Superior temporal gyrus (tissue), 1 donor: ENCODE measurements around the gene FBXW8.
"Not testable (repeated sequence)": the region's sequence is repeated elsewhere in the genome, so short reads cannot be mapped to it uniquely, and the experiment has no call there.

Source experiments
- DNase-seq: peaks from one replicate; pipeline ENCODE4 v3.0.0-alpha.2; 2016; ENCODE audit errors: extremely low spot score

Gene FBXW8

DNA sequence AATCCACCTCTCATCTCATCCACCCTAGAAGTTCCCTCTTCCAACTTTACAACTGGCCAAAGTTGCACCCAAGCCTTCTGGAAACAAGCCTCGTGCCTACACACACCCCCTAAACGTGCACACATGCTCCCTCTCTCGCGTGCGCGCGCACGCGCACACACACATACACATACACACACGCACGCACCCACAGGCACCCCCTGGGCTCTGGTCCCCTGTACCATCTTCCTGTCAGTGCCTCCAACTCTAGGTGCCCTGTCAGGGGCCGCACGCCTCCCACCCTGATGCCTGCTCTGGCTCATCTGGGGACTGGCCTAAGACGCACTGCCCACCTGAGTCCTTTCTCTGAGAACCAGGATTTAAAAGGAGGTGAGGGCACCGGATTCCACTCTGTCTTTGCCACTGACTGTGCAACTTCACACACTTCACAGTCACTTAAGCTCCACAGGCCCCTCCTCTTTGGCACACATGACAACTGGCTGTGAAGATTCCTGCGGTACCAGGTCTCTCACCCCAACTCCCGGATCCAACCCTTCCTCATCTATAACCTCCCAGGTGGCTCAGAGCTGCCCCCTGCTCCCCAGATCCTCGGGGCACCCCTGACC lies 142.9 kb downstream of the FBXW8 start:
- DNase-seq = no peak

DNA sequence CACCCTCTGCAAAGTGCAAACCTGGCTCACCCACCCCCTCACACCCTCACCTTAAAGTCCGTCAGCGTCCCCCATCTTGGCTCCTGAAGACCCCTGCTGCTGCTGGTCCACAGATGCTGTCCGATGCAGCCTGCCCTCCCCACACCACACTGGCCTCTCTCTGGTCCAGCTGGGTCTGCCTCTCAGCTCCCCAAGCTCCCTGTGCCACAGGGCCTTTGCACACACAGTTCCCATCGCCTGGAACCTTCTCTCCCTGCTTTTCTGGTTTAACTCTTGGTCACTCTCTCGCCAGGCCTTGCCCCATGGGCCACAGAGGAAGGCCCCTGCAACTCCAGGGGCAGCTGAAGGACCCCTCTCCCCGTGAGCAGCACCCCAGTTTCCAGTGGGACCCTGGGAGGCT lies 143.5 kb downstream of the FBXW8 start:
- DNase-seq = no peak

DNA sequence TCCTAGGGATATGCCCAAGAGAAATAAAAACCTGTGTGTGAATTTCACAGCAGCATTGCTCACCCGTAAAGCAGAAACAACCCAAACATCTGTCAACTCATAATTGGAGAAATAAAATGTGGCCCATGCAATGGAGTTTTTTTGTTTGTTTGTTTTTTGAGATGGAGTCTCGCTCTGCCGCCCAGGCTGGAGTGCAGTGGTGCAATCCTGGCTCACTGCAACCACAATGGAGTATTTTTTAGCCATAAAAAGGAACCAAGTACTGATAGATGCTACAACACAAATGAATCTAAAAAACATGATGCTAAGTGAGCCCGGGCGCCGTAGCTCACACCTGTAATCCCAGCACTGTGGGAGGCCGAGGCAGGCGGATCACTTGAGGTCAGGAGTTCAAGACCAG lies 146.9 kb downstream of the FBXW8 start:
- not testable (repeated sequence) for DNase-seq

DNA sequence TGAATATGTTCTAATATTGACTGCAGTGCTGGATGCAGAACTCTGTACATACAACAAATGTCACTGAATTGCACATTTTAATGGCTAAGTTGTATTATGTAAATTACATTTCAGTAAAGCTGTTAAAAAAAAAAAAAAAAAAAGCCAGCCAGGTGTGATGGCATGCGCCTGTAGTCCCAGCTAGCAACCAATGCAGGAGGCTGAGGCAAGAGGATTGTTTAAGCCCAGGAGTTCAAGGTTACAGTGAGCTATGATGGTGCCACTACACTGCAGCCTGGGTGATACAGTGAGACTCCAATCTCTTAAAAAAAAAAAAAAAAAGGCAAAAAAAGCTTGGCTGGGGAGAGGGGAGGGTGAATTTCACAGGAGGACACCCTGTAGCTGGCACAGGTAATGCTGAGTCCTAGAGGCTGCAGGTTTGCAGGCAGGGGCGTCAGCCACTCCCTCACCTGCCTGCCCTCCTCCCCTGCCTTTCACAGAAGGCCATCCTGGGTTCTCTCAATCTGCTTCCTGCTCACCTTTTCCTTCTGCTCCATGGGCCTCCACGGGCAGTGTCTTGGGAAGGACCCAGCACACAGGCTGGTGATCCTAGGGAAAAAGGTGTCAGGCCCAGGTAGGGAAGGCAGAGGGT lies 147.8 kb downstream of the FBXW8 start:
- no peak for DNase-seq

DNA sequence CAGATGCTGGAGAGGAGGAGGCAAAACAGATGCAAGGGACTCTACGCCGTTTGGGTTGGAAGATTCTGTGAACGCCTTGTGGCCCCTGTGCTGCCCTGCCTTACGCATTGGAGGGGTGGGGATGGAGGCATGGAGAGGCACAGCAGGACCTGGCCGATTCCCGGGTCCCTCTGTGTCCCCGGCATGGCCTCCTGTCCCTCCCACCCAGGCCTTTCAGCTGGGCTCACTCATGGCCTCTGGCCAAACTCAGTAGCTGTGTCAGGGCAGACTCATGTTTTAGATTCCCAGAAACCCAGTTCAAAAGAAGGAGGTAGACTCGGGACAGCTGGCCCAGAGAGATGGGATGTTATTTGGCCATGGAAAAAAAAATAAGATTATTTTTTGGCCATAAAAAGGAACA lies 148.4 kb downstream of the FBXW8 start:
- DNase-seq = no peak

DNA sequence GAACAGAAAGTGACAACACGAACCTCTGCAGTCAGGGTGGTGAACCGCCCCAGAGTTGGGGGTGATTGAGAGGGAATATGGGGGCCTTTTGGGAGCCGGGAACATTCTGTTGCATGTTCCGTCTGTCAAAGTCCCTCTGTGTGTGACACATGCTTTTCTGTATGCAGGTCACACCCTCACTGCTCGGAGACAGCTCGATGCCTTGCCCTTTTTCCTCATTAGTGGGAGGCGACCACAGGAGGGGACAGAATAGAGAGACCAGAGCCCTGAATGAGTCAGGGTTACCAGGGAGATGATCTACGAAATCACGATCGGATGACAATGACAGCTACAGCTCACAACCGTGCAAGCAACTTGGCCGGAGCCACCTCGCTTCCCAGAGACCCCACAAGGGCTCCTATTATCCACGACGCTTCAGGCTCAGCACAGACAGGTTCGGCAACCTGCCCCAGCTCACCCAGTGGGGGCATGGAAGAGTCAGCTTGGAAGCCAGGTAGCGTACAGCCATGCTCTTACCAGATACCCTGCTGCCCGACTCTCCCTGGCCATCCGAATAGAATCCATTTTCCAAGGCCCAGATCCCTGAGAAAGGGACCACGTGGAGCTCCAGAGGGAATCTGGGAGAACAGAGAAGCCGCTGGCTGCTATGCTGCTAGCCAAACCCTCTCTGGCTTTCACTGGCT lies 149.6 kb downstream of the FBXW8 start:
- DNase-seq = no peak

DNA sequence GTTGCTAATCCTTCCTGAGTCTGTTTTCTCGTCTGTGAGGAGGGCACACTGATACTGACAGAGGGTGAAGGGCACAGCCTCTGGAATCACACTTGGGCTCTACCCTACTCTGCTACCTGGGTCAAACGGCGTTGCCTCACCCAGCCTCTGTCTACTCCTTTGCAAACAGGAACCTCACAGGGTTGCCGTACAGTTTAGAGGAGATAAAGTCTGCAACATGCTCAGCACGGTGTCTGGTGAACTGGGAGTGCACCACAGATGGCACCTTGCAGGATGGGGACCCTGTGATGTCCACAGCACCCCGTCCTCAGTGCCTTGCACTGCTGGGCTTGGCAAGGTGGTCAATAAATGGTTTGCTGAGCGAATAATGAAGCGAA lies 150.2 kb downstream of the FBXW8 start:
- no peak for DNase-seq

DNA sequence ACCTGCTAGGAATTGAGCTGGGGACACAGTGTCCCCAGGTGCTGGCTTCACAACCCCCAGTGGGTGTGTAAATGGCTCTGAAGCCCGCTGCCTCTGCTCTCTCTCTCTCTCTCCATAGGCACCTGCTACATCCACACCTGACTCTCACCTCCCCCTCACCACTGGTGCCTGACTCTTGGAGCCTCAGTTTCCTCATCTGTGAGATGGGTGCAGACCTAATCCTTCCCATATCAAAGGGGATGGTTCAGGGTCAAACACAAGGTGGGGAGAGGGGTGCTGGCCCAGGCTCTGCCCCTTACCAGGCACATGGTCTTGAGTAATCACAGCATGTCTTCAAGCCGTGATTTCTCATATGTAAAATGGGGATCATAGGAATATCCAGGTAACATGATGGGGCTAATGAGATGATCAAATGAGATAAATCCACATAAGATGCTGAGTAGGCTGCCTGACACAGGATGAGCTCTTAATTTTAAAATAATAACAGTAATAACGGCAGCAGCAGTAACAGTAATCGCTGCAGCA lies 150.9 kb downstream of the FBXW8 start:
- DNase-seq = no peak

DNA sequence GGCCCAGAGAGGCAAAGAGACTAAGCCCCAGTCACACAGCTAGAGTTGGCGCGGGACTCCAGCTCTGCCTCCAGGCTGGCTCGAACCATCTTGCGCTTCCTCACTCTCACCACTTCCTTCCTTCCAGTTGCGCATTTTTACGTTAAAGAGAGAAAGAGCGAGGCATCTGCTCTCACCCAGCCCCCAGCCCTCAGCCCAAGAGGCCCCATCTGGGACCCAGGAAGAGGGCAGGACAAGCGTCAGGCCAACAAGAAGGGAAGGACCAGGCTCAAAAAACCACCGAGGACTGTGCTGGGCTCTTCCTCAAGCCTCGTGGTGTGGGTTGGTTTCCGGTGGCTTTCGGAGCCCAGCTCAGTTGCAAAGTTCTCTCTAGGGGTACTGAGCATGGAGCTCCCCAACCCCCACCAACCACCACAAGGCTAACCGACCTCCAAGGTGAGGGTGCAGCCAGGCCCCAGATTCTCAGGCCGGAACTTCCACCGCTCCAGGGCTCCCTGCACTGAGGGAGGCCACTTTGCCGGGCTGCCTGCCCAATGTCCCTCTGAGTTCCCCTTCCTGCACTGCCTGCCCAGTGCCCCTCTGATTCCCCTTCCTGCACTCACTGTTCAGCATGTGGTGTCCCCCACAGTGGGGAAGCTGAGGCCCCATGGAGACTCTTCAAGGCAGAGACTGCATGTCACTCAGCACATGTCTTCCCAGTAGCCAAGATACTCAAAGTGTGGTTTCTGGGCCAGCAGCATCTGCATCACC lies 152.6 kb downstream of the FBXW8 start:
- DNase-seq = no peak

DNA sequence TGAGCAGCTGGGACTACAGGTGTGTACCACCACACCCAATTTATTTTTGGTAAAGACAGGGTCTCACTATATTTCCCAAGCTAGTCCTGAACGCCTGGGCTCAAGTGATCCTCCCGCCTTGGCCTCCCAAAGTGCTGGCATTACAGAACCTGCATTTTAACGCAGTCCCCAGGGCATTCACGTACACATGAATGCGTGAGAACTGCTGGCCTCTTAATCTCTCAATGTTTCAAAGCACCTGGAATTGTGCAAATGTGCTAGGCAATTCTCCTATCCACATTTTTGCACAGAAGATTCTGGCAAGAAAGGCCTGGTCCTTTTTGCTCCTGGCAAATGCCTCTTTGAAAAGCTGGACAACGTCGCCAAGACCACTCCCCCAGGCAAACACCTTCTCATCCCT lies 153.3 kb downstream of the FBXW8 start:
- no peak for DNase-seq

DNA sequence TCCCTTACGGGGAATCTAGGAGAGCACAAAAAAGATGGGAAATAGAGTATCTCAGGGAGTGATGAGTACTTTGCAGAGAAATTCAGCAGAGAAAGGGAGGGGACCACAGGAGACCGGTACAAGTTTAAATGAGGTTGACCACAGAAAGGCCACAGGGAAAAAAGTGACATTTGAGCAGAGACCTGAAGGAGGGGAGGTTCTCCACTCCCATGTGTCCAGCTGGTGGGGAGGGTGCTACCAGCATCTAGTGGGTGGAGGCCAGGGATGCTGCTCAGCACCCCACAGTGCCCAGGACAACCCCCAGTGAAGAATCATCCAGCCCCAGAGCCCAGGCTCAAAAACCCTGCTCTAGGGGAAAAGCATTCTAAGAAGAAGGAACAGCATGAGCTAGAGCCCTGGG lies 153.8 kb downstream of the FBXW8 start:
- no peak for DNase-seq

DNA sequence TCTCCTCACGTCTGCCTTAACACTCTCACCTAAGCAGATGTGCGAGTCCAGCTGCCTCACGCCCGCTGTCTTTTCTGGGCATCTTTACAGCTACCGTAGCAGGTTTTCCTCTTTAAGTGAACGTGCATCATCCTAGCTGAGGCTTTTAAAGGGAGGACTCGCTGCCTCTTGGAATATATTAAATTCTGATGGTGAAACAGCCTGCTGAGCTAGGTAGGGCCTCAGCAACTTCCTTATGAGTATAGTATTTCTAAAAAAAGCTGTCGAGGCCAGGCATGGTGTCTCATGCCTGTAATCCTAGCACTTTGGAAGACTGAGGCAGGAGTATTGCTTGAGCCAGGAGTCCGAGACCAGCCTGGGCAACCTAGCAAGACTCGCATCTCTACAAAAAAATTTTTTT lies 156.3 kb downstream of the FBXW8 start:
- DNase-seq = no peak

DNA sequence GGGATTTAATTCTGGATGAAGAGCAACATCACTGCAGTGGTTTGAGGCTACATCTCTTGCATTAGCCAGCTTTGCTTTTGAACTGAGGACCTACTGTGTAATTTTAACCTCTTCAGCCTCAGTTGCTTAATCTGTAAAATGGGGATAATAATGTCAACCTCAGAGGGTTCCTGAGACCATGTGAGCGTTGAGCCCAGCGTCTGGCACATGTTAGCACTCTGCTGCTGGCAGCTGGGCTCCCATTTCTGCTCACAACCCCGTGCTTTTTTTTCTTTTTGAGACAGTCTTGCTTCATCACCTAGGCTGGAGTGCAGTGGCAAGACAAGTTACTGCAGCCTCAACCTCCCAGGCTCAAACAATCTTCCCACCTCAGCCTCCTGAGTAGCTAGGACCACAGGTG lies 156.9 kb downstream of the FBXW8 start:
- DNase-seq = no peak

DNA sequence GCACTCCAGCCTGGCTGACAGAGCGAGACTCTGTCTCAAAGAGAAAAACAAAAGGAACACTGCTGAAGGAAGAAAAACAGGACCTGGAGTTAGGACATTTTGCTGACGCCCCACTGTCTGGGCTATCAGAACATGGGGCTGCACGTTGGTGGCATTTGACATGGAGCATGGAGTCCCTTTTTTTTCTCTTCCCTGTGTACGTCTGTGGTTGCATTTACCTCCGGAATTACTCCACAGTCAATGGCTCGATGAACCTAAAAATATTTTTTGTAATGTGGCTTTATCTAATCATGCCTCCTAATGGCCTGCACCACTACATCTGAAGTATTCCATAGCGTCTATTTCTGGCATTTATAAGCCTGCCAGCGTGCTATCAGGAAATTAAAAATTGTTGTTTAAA lies 157.7 kb downstream of the FBXW8 start:
- DNase-seq = no peak

DNA sequence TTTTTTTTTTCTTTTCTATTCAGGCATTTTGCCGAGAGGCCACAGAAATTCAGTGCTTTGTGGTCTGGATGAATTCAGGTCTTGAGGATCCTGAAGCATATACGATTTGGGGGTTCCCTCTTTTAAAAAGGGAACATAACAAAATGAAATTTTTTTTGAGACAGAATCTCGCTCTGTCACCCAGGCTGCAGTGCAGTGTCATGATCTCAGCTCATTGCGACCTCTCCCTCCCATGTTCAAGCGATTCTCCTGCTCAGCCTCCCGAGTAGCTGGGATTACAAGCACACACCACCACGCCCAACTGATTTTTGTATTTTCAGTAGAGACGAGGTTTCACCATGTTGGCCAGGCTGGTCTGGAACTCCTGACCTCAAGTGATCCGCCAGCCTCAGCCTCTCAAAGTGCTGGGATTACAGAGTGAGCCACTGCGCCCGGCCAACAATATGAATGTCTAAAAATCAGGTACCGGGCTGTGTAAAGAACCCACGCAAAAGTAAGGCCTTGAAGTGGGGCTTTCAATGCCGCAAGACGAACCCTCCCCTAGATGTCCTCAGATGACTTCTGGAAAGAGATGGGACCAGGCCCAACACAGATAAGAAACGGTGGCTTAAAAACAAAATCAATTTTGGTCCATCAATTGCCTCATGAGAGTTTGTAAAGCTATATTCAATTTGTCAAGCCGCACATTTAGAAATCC lies 158.5 kb downstream of the FBXW8 start:
- DNase-seq = no peak

DNA sequence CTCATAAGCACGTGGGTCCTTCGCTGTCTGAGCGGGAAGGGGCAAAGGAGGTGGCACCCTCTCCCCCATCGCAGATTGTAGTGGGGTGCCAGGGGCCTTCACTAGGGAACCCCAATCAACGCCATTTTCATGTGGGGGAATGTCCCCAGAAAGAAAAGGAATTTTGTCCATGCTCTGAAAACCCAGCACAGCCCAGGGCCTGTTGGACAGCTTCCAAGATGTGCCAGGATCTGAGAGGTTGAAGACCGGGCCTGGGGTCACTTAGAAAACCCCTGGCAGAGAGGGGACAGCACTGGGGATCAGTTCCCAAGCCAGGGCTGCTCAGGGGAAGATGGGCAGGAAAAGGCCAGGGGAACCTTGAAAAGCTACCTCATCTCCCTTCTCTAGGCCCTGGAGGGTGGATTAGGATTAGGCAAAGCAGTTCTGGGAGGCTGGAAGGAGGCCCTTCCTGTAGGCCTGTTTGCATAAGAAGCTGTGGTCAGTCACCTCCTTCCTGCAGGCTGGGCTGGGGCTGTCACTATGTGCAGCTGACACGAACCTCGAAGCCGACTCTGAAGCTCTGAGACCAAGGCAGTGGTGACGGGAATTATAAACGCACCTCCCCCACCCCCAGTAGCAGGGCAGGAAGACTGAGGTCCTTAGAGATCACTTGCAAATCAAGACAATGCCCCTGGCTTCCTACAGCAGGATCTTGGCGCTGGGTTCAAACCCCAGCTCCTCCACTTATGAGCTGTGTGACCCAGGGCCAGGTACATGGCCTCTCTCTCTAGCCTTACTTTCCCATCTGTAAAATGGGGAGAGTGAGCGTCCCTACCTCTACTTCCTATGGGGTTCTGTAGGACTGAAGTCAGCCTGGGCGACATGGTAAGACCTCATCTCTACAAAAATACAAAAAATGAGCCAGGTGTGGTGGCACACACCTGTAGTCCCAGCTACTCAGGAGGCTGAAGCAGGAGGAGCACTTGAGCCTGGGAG lies 159.5 kb downstream of the FBXW8 start:
- DNase-seq = no peak

DNA sequence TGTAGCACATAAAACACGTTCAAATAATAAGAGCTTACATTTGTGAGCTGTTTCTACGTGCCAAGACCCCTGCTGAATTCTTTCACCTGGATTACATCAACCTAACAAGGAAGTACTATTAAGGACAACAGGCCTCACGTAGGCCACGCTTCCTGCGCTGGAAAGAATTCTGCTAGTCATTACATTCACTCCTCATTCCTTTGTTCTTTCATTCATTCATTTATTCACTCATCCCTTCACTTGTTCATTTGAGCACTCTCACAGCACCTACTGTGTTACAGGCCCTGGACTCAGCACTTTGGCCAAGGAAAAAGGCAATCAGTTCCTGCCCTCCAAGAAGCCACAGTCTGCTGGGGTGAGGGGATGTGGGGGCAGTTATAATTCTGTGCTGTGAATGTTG lies 160.3 kb downstream of the FBXW8 start:
- no peak for DNase-seq

DNA sequence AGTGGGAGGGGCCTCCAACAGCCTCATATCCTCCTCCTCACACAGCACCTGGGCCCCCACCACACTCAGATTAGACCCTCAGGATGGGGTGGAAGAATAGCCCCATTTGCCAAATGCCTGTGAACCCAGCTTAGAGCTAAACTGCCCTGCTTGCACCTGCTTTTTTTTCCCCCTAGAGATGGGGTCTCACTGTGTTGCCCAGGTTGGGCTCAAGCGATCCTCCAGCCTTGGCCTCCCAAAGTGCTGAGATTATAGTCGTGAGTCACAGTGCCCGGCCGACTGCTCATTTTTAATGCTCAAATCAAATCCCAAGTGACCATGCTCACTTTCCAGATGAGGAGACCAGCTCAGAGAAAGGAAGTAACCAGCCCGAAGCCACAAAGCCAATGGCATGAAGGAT lies 161.4 kb downstream of the FBXW8 start:
- no peak for DNase-seq

DNA sequence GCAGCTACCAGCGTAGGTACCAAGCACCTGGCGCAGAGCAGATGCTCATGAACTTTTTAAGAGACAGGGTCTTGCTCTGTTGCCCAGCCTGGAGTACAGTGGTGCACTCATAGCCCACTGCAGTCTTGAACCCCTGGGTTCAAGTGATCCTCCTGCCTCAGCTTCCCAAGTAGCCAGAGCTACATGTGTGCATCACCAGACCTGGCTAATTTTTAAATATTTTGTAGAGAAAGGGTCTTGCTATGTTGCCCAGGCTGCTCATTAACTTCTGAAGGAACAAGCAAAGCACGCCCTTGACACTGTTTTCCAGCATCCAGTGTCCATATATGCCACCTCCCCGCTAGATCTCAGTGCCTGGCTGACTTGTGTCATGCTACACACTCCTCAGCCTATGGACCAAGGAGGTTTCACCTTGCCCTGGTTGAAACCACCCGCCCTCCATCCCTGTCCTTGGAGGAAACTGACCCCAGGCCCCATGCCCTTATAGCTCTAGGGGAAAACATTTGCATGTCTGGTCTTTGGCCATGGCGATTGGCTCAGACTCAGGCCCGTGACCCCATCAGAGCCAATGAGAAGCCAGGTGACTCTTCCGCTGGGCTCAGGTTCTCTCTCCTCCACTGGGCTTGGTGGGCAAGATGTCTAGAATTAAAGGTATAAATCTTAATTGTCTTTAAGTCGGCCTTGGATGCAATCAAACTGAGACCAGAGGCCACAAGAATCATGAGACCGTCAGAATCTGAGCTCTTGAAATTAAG lies 162.2 kb downstream of the FBXW8 start:
- DNase-seq = no peak

DNA sequence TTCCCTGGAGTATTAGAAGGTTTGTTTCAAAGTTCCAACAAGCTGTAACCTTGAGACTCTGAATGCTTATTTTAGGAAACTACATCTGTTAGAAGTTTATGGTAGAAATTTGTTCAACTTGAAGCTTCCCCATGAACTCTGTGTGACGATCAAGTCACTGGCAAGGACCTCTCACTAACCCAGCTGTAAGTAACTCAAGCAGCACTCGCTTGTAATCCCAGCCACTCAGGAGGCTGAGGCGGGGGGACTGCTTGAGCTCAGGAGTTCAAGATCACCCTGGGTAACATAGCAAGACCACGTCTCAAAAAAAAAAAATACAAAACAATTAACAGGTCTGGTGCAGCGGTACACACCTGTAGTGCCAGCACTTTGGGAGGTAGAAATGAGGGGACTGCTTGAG lies 162.9 kb downstream of the FBXW8 start:
- DNase-seq = no peak
